GM18498 (cell line): ENCODE measurements around the gene DSC2.
"Not testable (repeated sequence)": the region's sequence is repeated elsewhere in the genome, so short reads cannot be mapped to it uniquely, and the experiment has no call there.

Experiments
- ATAC-seq: cut with Tn5 transposase; IDR thresholded peaks from one replicate; pipeline ENCODE4 v1.9.1; 2021; ENCODE audit warnings: mild to moderate bottlenecking, moderate library complexity; ENCODE audit not compliant: unreplicated experiment

The DSC2 gene

GRCh38 chr18:31045599-31045998 lies 56.6 kb downstream of the DSC2 start:
- no peak for ATAC-seq

DNA sequence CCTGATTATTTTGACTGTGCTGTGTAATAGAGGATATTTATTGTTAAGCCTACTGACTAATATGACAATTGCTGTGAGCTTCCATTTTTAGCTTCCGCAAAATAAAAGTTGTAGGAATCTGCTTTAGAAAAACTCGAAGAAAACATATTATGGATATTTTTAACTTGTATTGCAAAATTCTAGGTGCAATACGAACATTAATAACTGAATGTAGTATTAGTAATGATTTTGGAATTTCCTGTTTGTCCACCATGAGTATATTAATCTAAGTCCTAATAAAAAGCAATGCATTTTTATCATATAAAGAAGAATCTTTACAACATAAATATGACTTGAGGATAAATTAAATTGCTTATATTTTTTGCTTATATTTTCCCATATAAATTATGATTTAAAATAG lies 57.3 kb downstream of the DSC2 start:
- no peak for ATAC-seq

- no peak for ATAC-seq
Measured at GRCh38 chr18:31043709-31044108, 58.5 kb downstream of the DSC2 start.

- no peak for ATAC-seq
Measured at GRCh38 chr18:31042406-31043181, 59.6 kb downstream of the DSC2 start, which contains the start of gene DSC3. Gene DSC3 (minus strand): TSS chr18:31042742. CDS start chr18:31042660, 82 bp downstream.

DNA sequence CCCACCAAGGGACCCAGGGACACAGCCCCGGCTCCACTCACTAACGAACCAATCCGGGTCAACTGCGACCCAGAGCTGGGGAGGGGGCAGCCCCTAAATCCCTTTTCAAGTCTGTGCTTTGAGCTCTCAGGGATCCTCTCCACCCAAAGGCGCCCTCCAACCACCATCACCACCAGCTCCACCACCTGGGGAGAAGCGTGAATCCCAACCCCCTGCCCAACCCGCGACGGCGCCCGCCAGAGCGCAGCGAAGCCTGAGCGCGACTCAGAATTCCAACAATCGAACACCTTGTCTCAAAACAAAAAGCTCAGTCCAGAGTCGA lies 60.2 kb downstream of the DSC2 start:
- ATAC-seq: no peak

GRCh38 chr18:31041271-31042083 lies 60.7 kb downstream of the DSC2 start:
- ATAC-seq: no peak

- ATAC-seq: no peak
Measured at GRCh38 chr18:31040686-31041270, 61.4 kb downstream of the DSC2 start.

DNA sequence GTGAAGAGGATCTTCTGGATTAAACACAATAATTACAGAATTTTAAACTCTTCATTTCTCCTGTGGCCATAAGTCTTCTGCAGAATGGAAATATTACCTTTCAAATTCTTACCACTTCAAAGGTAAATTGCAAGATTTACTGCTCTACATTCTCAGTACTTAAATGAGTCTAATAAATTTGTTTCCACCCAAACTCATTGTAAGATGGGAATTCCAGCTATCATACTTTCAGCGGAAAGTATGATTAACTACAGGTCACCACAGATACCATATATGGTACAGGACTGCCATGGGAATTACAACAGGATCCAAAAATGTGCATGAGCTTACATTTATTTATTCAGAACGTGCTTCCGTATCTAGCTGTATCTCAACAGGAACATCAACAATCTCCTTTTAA lies 62.8 kb downstream of the DSC2 start:
- ATAC-seq: no peak

- ATAC-seq: not testable (repeated sequence)
Measured at GRCh38 chr18:31037686-31038085, 64.5 kb downstream of the DSC2 start.

DNA sequence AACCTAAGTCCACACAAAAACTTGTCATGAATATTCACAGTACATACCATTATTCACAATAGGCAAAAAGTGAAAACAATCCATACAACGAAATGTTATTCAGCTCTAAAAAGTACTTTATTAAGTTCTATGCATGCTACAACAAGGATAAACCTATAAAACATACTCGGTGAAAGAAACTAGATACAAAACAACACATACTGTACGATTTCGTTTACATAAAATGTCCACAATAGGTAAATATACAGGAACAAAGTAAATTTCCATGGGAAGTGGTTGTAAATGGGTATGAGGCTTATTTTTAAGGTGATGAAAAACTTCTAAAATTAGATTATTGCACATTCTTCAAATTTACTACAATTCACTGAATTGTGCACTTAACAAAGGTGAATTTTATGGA lies 67.7 kb downstream of the DSC2 start:
- no peak for ATAC-seq

DNA sequence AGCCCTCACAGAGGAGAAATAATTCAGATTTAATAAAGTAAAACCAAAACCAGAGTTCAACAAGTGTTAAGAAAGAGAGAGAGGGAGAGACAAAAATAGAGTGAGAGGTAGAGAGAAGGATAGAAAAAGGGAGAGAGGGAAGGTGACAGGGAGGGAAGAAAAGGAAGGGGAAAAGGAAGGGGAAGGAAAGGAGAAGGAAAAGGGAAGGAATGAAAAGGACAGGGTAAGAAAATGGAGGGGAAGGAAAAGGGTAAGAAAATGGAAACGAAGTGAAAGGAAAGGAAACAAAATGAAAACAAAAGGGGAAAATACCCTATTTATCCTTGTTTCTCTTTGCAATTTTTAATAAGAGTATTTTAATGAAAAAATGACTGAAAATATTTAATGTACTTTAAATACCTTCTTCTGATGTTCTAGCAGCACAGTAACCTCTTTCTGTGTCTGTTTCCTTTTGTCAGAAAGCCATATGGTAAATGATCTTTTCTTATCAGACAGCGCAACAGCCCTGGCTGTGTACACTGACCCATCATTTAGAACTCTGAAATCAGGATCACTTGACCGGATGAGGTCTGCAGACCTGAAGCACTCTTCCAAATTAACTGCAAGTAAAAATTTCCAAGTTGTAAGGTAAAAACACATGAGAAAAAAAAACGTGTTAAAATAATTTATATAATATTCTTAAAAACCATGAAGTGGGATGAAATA lies 71.5 kb downstream of the DSC2 start:
- no peak for ATAC-seq

GRCh38 chr18:31015715-31016434 lies 86.3 kb downstream of the DSC2 start:
- ATAC-seq: no peak

DNA sequence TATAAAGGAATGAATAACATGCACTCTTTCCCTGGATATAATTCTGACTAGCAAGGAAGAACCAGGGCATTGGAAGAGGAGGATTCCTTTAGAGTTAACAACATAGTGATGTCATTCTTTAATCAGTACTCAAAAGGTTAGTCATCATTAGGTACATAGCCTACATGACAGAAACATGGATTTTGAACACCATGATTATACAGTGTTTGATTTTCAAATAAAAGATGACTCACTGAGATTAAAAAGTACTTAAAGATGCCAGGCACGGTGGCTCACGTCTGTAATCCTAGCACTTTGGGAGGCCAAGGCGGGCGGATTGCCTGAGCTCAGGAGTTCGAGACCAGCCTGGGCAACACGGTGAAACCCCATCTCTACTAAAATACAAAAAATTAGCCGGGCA lies 90.8 kb downstream of the DSC2 start:
- ATAC-seq: not testable (repeated sequence)

GRCh38 chr18:31010601-31011000 lies 91.6 kb downstream of the DSC2 start:
- no peak for ATAC-seq
